NT2/D1 (cell line): ENCODE data around the gene EFHC1.

Experiments used
- SUZ12 ChIP-seq: IDR thresholded peaks from 2 replicates; pipeline ENCODE4 v1.6.1; 2011; ENCODE audit not compliant: insufficient read length, insufficient read depth; ENCODE audit errors: extremely low read depth
- YY1 ChIP-seq: IDR thresholded peaks from 2 replicates; pipeline ENCODE4 v1.6.1; 2011; ENCODE audit not compliant: insufficient read length, insufficient read depth
- ZNF274 ChIP-seq: IDR thresholded peaks from 2 replicates; pipeline ENCODE4 v1.6.1; 2011; ENCODE audit warnings: mild to moderate bottlenecking, low read depth, low read length

- TF ChIP-seq YY1 (no peak), ZNF274 (no peak), SUZ12 (no peak)
Observed at GRCh38 chr6:52535711-52536423, 115.7 kb downstream of the EFHC1 start.
